GM19351 (cell line): ENCODE measurements around the gene TBATA.

Experiments used
- ATAC-seq: cut with Tn5 transposase; IDR thresholded peaks from one replicate; pipeline ENCODE4 v1.9.1; 2021; ENCODE audit warnings: mild to moderate bottlenecking, moderate library complexity; ENCODE audit not compliant: unreplicated experiment

Gene TBATA

DNA sequence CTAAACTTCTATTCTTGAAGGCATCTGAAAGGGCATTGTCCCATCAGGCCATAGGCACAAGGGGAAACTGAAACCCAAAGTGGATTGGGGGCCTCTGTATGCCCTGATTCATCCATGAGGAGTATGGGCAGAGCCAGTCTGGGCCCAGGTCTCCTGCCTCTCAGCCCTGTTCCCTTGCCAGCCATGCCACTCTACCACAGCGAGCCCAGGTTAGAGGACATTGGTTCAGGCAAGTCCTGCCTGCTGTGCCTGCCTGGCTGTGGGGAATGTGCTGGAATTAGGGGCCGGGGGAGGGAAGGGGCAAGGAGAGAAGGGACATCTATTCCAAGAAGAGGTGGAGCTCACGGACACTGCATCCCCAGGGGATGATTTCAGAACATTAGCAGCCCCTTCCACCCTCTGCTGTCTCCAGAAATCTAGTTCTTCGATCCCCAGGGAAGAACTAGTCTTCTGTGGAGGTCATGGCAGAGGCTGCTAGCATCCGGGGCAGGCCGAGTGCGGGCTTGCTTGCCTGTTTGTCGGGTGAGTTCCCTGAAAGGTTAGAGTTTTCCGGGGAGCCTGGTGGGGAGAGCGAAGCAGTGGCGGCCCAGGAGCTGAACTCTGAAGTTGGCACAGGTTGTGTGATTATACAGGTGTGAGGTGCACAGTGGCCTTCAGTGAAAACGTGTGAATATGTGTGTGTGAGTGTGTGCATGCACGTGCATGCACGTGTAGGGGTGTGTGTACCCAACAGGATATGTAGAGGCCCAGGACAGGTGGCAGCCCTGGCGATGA, 37.8 kb downstream of the TBATA start:
- no peak for ATAC-seq

DNA sequence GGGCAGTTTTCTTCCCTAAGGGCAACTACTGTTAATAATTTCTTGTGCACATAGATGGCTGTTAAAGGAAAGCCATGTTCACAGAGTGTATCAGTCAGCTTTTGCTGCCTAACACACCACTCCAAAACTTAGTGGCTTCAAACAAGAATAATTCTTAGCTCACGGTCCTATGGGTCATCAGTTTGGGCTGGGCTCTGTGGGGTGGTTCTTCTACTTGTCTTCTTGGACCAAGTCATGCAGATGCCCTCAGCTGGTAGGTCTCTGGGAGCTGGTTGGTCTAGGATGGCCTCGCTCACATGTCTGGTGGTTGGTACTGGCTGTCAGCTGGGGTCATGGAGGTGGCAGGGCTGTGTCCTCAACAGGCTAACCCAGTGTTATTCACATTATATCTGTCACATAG, 39.6 kb downstream of the TBATA start:
- ATAC-seq, result no peak

DNA sequence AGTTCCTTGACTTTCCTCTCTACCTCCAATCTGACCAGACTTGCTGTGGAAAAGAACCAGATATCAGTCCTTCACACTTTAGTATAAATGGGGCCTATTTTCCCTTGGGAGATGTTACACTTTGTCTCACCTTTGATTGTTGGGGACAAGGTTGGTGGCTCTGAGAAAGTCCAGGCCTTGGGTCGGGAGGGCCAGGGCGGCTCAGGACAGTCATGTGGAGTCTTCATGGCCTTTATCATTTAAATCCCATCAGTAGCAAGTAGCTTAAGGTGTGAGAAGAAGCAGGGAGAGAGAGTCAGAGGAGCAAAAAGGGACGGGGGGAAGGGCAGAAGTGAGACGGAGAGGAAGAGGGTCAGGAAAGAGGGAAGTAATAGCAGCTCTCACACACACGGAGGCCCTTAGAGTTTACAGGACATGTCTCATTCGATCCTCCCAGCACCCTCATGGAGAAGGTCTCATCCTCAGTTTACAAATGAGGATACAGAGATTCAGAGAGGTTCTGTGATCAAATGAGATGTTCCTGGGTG, 40.5 kb downstream of the TBATA start:
- ATAC-seq, result no peak

DNA sequence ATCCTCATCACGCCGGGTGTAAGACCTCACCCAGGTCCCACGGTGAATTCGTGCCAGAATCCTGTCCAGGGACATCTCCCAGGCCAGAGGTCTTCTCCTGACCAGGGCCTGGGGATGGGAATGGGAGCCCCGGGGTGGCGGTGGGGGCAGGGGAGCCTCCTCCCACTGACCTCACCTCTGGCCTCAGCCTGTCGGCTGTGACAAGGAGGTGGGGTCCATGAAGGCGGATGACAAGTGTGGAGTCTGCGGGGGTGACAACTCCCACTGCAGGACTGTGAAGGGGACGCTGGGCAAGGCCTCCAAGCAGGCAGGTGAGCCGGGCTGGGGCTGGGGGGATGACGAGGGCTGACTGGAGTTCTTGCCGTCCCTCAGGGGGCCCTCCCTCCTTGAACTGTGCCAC, 41.3 kb downstream of the TBATA start:
- ATAC-seq, result no peak

DNA sequence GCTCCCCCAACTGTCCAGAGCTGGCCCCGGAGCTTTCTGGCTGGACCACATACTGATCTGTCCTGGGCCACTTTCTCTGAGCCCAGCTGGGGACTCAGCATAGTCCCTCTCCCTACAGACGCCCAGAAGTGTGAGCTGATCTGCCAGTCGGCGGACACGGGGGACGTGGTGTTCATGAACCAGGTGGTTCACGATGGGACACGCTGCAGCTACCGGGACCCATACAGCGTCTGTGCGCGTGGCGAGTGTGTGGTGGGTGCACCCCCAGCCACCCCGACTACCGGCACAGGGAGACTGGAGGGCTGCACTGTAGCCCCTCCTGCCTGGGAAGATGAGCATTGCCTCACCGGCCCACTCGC, 41.8 kb downstream of the TBATA start:
- no peak for ATAC-seq

DNA sequence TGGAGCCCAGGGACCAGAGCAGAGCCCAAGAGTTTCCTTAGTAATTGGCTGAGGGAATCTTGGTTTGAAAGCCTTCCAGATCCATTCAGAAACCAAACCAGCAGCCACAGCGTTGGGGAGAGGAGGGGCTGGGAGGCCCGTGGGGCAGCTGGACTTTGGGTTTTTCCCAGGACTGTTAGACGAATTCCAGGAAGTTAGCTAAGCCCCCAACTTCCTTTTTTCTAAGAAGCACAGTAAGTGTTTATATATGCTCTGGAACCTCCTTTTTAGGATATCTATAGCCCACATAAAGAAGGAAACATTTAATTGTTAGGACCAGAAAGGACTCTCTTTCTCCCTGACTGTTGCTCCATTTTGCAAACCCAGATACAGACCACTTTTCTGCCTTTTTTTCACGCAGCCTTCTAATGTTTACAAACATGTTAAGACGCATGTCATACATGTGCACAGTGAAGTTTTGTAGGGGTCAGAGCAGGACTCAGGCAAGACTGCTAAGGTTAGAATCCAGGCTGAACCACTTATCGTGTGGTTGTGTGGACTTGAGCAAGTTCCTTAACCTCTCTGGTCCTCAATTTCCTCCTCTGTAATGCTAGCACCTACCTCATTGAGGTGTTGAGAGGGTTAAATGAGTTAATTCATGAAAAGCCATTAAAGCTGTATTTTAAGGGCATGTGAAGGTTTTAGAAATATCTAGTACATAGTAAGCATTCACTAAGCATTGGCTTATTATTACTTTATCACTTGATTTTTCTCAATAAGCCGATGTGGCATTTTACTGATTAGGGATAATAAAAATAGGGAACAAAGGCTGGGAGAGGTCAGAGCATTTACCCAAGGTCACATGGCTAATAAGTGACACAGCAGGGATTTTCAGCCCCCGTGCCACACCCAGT, 42.4 kb downstream of the TBATA start:
- ATAC-seq, result no peak

DNA sequence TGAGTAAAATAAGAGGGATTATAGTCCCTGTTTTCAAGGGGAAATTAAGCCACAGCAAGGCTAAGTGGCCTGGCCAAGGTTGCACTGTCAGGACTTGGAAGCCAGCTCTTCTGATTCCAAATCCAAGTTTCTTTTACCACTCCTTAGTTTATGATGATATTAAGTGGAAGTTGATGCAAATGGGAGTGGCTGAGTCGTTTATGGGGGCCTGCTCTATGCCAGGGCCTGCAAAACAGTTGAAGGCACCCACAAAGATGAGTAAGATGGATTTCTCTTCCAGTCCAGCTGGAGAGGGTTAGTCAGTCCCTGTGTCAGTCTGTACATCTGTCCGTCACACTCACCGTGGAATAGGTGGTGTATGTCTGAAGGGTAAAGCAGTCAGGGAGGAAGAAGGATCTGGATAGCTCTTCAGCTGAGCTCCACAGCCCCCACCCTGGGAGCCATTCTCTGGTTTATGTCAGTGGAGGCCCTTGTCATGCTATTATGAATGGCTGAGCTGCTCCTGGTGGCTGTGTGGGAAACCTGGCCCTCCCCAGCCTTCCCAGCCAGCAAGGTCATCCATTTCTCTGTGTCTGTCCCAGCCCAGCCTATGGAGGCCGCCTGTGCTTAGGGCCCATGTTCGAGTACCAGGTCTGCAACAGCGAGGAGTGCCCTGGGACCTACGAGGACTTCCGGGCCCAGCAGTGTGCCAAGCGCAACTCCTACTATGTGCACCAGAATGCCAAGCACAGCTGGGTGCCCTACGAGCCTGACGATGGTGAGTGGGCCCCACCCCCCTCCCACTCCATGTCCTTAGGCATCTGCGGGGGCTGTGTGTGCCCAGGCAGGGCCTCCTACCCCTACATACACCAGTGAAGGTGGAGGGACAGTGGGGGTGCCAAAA, 44.5 kb downstream of the TBATA start:
- ATAC-seq, result no peak

DNA sequence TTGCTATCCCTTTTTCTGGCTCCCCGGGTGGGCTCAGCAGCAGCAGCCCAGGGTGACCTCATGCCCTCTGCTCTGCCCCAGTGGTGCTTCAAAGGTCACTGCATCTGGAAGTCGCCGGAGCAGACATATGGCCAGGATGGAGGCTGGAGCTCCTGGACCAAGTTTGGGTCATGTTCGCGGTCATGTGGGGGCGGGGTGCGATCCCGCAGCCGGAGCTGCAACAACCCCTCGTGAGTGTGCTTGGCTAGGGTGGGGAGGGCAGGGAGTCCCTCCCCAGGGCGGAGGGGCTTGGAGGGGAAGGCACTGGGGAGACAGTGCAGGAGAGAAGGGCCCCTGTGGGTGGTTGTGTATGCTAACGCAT, 46.4 kb downstream of the TBATA start:
- no peak for ATAC-seq

DNA sequence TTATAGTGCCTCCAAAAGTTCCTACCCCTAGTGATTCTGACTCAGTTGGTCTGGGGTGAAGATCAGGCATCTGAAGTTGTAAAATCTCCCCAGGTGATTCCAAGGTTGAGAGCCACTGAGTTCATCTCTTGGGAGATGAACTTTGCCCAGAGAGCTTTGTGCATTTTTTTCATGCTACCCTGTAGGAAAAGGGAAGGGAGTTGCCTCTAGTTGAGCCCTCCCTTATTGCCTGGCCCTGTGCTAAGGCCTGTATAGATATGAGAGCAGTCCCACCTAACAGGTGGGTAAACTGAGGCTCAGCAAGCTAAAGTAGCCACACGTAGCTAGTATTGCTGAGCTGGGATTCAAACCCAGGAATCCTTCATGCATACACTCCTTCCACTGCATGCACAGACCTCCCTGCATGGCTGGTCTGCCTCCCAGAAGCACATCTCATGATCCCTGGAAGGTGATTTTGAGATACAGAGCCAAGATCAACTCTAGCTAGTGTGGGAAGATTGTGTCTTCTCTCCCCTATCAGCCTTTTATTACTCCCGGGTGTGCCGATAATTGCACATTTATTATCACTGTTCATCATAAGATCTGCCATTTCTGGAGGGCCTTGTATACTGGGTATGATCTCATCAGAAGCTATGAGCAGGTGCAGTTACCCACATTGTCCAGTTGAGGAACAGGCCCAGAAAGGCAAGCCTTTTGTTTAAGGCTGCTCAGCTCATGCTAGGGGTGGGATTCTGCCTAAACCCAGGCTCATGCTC, 47.0 kb downstream of the TBATA start:
- ATAC-seq, result no peak

DNA sequence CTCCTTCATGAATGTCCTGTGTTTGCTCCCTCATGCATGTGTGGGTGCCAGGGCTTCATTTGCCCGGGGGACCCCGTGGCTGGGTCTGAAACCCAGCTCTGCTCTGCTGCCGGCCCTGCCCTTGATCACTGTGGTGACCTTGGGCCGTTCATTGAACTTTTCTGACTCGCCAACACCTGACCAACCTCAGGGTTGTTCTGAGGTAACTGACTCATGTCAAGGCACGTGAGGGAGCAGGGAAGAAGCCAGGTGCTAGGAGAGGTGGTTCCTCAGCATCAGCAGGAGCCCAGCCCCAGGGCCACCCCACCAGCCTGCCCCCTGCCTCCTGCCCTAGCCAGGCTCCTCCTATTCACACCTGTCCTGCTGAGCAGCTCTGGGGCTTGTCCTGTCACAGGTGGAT, 47.9 kb downstream of the TBATA start:
- no peak for ATAC-seq

DNA sequence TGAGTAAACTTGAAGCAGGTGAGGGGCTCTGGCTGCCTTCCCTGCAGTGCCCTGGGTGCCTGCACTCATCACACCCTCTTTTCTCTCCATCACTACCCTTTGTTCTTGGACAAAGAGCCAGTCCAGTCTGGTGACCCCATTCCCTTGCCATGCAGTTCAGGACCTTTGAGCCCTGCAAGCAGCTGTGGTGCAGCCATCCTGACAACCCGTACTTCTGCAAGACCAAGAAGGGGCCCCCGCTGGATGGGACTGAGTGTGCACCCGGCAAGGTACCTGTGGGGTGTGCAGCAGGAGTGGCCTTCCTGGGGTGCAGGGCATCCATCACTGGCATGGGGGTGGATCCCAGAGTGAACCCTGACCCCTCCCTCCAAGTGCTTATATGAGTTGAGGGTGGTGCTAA, 48.7 kb downstream of the TBATA start:
- no peak for ATAC-seq

DNA sequence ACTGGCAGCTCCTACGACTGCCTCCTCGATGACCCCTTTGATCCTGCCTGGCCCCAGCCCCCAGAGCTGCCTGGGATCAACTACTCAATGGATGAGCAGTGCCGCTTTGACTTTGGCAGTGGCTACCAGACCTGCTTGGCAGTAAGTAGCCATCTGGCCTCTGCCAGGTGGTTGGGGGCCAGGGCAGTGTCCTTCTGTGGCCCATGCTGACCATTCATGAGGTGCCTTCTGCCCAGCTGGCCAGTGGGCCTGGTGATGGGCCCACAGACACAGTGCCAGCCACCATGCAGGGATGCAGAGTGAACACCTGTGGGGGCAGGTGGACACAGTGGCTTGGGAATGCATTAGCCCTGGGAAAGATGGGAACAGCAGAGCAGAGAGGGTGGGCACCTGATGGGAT, 50.0 kb downstream of the TBATA start:
- no peak for ATAC-seq

DNA sequence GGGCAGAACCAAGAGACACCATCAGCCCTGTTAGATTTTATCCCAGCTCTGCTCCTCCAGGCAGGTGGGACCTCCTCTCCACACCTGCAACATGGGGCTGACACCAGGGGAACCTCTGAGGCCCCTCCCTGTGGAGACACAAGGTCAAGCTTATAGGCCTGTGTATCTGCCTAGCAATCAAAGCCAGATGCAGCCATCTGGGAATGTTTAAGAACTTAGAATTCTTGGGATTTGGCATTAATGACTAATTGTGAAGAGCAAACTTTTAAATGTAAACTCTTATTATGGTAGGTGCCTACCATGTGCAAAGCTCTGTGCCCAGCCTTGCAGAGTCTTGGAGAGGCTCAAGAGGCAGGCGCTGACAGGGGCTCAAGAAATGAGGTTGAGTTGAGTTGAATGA, 52.1 kb downstream of the TBATA start:
- ATAC-seq, result no peak

DNA sequence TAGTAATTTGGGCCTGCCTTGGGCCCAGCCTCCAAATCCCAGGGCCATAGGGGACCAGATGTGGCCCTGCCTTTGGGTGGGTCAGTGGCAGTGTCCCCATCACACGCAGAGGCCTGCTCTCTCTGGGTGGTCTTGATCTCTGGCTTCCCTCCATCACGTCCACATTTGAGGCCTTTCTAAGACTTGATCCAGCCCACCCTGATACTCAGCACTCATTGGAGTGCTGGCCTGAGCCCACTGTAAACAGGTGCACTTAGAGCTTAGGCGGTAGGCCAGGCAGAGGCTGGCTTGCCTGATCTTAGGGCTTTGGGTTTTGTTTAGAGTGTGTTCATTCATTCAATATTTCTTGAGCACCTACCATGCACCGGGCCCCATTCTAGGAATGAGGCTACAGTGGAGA, 52.6 kb downstream of the TBATA start:
- ATAC-seq, result no peak

DNA sequence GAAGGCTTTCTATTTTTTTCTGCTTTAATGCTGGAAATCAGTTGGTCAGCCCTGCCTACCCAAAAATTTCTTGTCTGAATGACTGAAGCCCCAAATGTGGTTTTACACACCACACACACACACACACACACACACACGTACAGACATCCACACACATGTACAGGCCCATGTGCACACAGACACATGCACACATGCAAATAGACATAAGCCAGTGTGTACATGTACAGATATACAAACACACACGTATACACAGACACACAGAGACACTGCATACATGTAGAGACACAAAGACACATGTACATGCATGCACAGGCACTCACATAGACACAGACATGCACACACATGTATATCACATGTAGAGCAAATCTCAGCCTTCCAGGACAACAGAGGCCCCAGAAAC, 54.2 kb downstream of the TBATA start:
- ATAC-seq, result no peak

DNA sequence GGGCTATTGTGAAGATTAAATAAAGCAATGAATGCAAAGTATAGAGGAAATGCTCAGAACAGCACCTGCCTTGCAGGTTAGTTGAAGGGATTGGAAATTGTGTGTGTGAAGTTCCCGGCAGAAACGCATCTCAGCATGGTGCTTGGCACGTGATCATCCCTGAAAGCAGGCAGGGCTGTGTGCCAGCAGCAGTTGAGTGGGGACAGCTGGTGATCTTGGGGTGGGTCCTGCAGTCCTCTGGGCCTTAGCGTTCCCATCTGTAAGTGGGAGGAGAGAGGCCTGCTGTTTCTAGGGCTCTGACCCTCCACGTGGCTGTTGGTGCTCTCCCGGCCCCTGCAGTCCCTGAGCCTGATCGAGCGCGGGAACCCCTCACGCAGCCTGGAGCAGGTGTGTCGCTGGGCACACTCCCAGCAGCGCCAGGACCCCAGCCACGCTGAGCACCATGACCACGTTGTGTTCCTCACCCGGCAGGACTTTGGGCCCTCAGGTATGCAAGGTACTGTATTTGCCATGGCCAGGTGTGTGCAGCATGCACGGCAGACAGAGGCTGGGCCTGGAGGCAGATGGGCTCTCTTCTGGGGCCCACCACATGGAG, 55.3 kb downstream of the TBATA start:
- no peak for ATAC-seq

DNA sequence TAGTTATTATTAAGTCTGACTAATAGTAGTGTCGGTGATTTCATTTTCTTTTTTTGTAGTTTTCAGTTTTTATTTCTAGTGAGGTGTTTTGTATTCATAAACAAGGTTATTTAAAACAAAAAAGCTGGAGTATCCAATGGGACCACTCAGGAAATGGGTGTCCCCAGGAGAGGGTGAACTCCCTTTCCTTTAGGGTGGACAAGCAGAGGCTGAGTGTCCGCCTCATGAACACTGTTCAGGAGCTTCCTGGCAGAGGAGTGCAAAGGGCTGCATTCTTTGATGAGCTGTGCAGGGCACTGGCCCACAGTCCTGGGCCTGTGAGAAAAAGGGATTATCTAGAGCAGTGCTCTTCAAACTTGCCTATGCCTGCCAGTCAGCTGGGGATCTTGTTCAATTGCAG, 56.8 kb downstream of the TBATA start:
- no peak for ATAC-seq

DNA sequence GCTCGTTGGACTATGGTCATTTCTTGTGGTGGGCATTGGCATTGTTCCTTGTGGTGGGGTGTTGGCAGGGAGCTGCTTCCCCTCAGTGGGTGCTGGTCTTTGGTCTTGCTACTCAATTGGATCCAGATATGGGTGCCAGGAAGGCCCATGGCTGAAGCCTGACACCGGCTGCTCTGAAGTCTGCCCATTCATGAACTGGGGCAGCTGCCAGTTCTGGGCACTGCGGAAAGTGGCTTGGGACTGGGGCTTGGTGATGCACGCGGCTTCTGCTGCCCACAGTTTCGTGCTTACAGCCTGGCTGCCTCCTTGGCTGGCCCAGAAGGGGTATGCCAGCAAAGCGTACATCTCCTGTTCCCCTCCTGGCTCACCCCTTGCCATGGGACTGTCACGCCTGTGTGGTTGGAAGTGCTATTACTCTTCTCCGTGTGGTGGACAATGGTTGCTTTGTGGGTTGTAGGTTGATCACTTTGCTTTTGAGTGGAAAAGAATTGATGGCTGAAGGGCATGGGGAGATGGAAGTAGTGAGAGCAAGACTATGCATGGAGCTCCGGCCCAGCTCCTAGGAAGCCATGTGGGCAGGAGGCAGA, 58.2 kb downstream of the TBATA start:
- no peak for ATAC-seq

DNA sequence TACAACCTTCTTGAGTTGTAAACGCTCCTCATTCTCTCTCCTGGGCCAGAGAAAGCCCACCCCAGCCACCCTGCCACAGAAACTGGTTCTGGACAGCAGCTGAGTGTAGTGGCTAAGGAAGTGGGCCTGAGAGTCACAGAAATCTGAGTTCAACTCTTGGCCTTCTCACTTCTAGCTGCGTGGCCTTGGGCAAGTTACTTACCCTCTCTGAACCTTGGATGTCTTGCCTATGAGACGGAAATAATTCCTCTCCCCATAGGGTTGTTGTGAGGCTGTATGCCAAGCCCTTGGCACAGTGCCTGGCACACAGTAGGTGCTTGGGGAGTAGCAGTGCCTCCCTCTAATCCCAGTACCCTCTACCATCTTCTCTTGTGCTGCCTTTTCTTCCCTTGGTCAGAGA, 61.4 kb downstream of the TBATA start:
- no peak for ATAC-seq
